ENCODE results near the gene CHST10.
"Not testable (repeated sequence)": the region's sequence is repeated elsewhere in the genome, so short reads cannot be mapped to it uniquely, and the experiment has no call there.

The CHST10 gene, protein sequence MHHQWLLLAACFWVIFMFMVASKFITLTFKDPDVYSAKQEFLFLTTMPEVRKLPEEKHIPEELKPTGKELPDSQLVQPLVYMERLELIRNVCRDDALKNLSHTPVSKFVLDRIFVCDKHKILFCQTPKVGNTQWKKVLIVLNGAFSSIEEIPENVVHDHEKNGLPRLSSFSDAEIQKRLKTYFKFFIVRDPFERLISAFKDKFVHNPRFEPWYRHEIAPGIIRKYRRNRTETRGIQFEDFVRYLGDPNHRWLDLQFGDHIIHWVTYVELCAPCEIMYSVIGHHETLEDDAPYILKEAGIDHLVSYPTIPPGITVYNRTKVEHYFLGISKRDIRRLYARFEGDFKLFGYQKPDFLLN

GRCh38 chr2:100416935-100417710 lies at the start of gene CHST10:
Gene CHST10, minus strand, starts transcription at chr2:100417668. Its CDS starts 10,993 bp downstream, at chr2:100406675.
- DNase-seq: no peak

DNA sequence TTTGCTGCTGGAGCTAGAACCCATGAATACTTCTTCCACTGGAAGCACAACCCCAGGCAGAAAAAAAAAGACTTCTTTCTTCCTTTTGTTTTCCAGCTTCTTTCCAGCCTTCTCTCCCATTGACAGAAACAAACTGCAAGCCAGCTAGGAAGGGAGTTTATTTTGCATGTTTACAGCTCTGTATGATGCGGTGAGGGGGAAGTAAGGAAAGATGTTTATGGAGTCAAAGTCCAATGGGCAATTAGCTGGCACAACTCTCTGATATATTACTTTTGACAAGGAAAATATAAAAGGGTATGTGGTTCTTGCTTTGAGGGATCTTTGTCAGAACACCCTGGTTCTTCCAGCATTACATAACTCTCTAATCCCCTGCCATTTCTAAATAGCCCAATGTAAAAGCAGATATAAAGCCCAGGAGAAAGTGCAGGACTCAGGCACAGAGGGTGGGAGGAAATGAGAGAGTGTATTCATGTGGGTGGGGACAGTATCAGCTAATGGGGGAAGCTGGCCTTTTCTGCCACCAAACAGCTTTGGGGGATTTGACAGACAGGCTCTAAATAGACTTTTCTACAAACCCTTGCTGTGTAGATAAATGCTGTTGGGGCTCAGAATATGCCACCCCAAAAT lies 43.5 kb upstream of the CHST10 start:
- no peak for DNase-seq

GRCh38 chr2:100456357-100456756 lies 38.9 kb upstream of the CHST10 start:
- not testable (repeated sequence) for DNase-seq

DNA sequence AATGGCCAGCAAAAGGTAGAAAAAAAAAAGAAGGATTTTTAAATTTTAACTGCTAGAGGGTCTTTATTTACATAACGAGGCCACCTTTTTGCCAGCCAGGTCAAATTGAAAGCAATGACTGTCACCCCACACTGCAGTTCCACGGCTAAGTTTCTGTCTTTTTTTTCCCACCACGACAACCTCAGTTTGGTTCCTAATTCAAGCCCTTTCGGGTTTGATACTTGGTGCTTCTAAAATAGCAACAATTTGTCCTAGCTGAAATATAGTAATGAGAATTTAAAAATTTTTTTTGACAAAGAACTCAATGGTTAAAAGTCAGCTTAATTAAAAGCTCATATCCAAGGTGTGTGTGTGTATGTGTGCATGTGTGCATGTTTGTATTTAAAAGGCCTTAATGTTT lies 36.4 kb upstream of the CHST10 start:
- DNase-seq: no peak

DNA sequence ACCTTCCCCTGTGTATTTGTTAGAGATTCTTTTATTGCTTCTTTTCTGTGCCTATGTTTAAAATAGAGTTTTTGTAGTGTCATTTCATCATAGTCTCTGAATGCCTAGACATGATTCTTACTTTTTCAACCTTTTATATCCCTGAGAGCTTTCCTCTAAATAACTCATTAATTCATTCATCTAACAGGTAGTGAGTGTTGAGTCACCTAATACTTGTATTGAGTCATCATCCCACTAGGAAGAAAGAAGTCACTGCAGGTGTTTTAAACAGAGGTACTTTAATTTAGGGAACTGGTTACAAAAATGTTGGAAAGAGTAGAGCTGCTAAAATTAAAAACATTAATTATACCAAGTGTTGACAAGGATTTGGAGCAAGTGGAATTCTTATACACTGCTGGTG lies 34.3 kb upstream of the CHST10 start:
- DNase-seq: no peak

GRCh38 chr2:100451092-100451491 lies 33.6 kb upstream of the CHST10 start:
- DNase-seq: no peak

- DNase-seq: no peak
Measured at GRCh38 chr2:100446696-100447095, 29.2 kb upstream of the CHST10 start.

DNA sequence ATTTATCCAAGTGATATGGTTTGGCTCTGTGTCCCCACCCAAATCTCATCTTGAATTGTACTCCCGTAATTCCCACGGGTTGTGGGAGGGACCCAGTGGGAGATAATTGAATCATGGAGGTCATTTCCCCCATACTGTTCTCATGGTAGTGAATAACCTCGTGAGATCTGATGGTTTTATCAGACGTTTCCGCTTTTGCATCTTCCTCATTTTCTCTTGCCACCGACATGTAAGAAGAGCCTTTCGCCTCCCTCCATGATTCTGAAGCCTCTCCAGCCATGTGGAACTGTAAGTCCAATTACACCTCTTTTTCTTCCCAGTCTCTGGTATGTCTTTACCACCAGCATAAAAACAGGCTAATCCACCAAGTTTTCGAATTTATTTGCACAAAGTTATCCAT lies 20.3 kb upstream of the CHST10 start:
- no peak for DNase-seq

DNA sequence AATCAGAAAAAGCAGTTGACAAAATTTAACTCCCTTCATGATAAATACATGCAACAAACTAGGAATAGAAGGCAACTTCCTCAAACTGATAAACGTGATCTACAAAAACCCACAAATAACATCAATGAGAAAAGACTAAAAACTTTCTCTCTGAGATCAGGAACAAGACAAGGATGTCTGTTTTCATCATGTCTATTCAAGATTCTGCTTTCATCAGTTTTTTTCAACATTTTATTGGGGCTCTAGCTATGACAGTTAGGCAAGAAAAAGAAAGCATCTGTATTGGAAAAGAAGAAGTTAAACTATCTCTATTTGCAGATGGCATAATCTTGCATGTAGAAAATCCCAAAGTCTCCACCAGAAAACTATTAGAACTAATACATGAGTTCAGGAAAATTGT lies 12.3 kb upstream of the CHST10 start:
- DNase-seq: no peak

- no peak for DNase-seq
Measured at GRCh38 chr2:100427627-100428258, 10.3 kb upstream of the CHST10 start.

DNA sequence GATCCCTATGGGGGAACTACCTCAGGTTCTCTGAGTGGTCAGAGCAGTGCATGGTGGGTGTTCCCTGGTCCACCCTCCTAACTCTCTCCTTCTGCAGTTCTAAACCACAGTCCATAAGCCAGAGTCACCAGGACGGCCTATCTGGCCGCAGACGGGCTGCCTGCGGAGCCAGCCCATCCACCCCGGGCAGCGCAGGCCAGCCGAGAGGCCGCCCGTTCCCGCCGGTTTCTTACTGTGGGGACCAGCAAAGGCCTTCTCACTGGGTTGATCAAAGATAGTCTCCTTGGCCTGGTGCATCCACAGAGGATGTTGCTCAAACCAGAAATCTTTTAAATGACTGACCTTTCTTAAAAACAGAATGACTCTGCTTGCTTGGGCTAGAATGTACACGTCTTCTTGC lies 9.6 kb upstream of the CHST10 start:
- DNase-seq: no peak

- no peak for DNase-seq
Measured at GRCh38 chr2:100426384-100426720, 8.9 kb upstream of the CHST10 start.

GRCh38 chr2:100425573-100426383 lies 8.3 kb upstream of the CHST10 start:
- DNase-seq: no peak

- DNase-seq: no peak
Measured at GRCh38 chr2:100425107-100425506, 7.6 kb upstream of the CHST10 start.

GRCh38 chr2:100424277-100424875 lies 6.9 kb upstream of the CHST10 start:
- DNase-seq: no peak

DNA sequence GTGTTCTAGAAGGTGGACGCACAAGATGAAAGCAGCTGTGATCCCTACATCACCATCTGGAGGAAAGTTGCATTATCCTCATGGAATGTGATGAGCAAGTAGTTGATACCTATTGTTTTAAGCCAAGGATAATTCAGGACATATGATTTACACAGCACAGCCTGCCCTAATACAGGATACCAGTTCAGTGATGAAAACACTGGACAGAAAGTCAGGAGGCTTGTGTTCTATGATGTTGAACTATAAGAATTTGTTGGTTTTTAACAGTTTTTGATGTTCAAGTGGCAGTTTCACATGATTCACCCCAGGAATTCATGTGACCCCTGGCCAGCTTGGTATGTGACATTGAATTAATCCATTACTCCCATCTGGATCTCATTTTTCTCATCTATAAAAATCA lies 6.2 kb upstream of the CHST10 start:
- no peak for DNase-seq

DNA sequence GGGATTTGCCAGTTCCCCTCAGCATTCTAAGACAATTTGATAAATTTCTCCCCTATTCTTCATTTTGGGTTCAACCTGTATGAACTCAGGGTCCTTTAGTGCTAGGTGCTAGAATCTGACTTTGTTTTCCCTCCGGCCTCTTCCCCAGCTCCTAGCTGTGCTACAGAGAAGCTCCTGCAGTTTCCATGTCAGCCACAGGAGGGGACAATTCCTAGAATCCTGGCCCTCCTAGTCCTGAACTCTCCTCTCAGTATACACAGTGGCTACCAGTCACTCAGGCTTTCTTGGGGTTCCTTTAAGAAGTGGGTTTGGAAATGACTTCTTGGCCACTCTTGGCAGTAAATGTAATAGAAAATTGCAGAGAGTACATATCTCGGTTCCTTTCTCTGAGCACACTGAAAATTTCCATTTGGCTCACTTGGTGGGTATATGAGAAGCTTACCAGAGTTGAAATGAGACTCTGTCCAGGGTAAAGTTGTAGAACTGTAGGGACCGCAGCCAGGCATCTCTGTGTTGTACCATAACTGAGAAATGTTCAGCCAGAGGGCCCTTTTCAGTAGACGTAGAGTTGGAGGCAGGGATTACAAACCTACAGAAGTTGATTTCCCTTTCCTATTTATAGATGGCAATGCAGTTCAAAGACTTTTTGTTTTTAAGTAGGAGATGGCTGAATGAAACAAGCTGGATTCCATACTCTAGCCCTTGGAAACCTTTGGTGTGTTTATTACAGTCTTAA lies 5.0 kb upstream of the CHST10 start:
- DNase-seq: no peak

GRCh38 chr2:100419915-100420314 lies 2.4 kb upstream of the CHST10 start:
- DNase-seq: no peak

- DNase-seq: no peak
Measured at GRCh38 chr2:100418406-100418962, 1.0 kb upstream of the CHST10 start.

DNA sequence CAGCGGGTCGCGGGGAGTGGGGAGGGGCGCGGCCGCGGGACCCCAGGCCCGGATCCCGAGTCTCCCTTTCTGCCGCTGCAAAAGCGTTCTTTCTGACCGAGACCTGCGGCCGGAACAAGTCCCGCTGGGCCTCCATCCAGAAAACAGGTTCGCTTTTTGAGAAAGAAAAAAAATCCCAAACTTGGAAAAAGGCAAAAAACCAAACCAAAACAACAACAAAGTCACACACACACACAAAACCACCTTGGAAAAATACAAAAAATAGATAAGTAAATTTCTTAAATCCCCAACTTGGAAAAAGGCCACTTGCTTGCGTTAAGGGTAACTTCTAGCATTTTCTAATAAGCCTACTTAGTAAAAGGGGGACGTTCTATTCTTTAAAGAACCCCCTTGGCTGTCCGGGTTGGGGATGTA lies 250 bp upstream of the CHST10 start:
- DNase-seq: no peak

DNA sequence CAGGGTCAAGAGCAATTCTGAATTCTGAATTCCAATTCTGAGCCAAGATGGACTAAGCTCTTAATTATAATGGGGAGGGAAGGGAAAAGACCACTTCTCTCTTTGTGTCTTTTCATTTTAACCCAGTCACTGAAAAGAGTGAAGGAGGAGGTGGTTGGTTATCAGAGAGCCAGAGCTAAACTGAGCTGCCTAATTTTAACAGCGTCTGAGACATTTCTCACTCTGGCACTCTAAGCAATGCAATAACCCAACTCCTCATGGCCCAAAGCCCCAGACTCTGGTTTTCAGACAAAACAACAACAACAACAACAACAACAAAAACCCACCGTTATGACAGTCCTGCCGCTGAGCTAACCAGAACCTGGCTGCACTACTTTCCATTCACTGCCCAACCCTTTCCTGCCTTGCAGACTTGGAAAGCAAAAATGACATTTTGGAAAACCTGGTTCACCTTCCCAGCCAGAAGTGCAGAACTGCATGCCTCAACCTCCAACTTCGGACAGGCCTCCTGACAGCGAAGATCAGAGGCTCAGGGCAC lies 1.0 kb downstream of the CHST10 start:
- DNase-seq: no peak
